Stromal cell of bone marrow (primary cell): Measurements from ENCODE around the gene NMUR2.

Experiments
- DNase-seq: peaks from one replicate; pipeline ENCODE4 v3.0.0-alpha.2; 2012; ENCODE audit warnings: low read depth

NMUR2 gene, protein sequence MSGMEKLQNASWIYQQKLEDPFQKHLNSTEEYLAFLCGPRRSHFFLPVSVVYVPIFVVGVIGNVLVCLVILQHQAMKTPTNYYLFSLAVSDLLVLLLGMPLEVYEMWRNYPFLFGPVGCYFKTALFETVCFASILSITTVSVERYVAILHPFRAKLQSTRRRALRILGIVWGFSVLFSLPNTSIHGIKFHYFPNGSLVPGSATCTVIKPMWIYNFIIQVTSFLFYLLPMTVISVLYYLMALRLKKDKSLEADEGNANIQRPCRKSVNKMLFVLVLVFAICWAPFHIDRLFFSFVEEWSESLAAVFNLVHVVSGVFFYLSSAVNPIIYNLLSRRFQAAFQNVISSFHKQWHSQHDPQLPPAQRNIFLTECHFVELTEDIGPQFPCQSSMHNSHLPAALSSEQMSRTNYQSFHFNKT

DNA sequence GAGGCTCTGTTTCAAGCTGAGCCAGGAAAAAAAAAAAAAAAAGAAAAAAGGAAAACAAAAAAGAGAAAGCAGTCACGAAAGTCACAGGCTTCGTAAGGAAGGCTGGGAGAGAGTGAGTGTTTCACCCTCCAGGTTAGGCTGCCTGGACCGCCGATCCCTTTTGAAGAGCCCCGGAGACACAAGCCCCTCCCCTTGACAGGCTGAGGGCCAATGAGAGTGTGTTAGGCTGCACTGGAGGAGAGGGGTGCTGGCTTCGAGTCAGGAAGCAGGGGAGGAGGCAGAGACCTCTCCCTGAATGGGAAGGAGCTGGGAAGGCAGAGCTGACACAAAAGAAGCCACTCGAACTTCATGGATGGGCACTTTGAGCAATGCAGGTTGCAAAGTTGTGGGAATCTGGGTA is at the start of gene NMUR2:
Gene NMUR2, minus strand, starts transcription at position 135 of the 400 bp plus-strand sequence. CDS start 166 bp downstream, outside the sequence.
- no peak for DNase-seq

DNA sequence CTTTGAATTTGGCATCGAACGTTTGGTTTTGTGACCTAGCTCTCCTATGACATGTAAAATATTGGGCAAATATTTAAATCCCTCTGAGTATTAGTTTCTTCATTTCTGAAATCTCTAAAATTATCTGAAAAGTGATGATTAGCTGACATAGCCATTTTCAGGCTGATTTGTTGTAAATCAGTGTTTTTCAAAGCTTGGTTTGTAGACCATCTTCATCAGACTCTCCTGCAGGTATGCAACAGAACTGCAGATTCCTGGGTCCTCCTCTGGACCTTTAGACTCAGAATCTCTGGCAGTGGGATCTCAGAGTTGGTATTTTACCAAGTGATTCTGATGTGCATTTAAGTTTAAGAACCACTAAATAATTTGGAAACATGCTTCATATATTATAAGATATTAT is 38.9 kb upstream of the NMUR2 start:
- no peak for DNase-seq

DNA sequence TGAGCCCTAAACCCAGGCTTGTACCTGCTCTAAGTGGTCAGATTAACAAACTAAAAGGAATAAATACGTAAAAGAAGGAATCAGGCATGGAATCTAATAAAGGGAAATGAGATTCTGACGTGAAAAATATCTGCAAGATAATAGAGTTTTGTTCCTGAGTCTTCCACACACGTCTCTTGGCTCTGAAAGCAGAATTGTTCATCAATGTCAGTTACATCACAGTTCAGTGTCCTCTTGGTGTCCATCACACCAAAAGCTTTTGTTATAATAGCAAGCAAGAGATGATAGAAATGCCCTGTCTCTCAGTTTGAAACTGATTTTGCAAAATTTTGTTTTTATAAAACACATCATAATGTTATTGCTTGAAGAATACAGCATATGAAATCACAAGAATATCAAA is 34.7 kb upstream of the NMUR2 start:
- no peak for DNase-seq

DNA sequence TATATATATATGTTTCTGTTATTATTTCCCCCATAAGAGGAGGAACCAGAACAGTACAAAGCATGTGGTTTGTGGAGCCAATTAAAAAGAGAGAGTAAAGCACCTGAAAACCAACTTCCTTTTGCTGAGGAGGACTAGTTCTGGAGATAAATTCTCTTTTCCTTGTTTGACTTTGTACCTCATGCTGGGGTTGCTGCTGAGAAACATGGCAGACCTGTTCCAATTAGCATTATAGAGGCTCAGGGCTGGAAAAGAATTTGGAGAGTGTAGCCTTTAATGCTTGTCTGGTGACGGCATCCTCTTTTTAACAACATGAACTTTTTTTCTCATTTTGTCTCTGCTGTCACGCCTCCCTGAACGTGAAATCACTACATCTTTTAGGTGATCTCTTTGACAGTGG is 32.8 kb upstream of the NMUR2 start:
- DNase-seq: no peak

DNA sequence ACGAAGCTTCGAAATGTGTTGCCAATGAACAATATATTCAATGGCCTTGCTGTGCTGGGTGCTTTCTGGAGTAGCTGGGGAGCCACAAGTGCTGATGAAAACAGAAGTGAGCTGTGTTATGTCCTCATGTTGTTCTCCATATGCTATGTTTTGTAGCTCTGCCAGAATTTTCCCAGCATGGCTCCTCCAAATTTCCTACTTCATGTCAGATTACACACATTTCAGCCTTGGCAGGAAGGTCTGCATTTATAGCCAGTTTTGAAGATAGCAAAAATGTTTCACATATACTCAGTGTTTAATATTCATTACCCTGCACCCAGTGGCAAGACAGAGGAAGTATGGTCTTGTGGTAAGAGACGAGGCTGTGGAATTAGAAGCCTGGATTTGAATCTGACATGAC is 22.6 kb upstream of the NMUR2 start:
- no peak for DNase-seq

DNA sequence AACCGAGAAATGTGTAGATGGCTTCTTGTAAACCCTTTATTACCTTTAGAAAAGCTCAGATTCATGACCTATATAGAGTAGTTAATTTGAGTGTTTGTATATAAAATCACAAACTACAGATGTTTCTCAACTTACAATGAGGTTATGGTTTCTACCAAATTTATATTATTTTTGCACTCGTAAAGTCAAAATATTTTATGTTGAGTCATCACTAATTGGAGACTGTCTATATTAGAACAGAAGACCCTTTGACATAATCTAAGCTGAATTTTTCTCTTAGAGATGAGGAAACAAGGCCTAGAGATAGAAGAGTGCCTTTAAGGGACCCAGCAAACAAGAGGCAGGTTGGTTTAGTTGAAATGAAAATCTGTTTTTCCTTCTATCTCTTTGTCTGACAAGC is 20.0 kb upstream of the NMUR2 start:
- DNase-seq: no peak

DNA sequence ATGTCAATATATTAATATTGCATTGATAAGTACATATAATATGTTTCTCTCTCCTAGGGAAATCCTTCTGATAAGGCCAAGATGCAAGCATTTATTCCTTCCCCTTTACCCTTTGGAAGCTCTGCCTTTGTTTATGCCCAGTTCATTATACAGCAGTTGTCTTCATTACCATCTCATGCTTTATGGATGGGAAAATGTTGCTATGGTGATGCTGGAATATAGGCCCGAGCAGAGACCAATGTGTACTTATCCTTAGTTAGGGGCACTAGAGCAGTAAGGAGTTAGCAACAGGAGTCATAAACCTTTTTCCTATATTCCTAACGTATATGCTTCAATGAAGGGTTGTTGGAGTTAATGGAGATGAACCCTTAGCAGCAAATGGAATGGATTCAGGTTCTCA is 19.4 kb upstream of the NMUR2 start:
- DNase-seq: no peak

DNA sequence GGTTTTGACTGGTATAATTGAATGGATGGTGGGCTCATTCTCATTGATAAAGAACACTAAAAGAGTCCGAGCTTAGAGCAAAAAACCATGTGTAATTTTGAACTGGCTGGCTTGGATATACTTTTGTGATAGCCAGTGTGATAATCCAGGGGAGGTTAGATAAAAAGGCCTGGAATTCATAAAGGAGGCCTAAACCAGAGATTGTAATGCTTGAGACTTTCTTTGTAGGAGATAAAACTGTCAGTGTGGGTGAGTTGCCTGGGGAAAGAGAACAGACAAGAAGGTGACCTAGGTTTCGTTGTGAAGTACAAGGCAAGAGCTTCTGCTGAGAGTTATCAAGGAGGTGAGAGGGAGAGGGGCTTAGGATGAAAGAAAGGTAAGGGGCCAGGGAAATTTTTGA is 17.0 kb upstream of the NMUR2 start:
- DNase-seq: no peak

DNA sequence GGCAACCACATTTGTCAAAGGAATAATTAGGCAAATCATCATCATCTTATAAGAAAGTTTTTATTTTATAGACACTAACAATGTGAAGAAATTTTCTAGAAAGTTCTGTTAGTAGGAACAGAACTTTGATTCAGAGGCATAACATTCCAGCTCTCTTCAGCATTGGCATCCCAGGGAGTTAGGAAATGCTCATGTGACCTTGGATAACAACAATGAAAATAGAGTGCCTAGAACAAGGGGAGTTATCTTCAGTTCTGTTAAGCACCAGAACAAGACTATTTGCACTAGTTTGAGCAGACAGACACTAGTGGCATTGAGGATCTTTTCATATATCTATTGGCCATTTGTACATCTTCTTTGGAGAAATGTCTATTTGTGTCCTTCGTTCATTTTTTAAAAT is 7.0 kb upstream of the NMUR2 start:
- DNase-seq: no peak

DNA sequence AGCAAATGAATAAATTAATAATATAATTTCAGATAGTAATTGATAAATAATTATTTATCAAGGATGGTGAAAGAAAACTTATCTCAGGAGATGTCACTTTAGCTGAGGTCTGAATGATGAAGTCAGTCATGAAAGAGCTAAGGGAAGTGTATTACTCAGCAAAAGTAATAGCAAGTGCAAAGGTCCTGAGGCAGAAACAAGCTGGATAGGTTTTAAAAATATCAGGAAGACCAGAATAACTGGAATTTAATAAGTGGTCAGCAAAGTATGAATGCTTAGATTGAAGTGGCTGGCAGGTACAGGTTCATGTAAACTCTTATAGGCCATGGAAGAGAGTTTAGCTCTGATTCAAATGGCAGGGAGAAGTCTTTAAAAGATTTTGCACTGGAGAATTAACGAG is 1.0 kb upstream of the NMUR2 start:
- no peak for DNase-seq

DNA sequence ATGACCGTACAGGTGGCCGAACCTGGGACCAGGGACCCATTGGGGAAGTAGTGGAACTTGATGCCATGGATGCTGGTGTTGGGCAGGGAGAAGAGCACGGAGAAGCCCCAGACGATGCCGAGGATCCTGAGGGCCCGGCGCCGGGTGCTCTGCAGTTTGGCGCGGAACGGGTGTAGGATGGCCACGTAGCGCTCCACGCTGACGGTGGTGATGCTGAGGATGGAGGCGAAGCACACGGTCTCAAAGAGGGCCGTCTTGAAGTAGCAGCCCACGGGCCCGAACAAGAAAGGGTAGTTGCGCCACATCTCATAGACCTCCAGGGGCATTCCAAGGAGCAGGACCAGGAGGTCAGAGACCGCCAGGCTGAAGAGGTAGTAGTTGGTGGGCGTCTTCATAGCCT is 585 bp downstream of the NMUR2 start:
- DNase-seq: no peak

DNA sequence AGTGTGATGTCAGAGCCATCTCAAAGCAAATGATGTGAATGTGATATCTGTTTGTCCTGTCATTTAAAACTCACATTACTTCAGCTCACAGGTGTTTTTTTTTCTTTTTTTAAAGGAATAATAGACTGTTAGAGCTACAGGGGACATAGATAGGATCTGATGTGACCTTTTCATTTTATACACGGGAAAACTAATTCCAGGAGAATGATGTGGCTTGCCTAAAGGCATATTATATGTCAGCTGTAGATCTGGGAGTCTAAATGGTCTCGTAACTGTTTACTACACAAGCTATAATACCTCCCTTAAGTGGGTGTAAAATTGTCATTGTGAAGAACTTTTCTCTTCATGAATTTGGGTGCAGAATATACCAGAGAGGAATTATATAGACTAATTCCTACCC is 2.0 kb downstream of the NMUR2 start:
- DNase-seq: no peak

DNA sequence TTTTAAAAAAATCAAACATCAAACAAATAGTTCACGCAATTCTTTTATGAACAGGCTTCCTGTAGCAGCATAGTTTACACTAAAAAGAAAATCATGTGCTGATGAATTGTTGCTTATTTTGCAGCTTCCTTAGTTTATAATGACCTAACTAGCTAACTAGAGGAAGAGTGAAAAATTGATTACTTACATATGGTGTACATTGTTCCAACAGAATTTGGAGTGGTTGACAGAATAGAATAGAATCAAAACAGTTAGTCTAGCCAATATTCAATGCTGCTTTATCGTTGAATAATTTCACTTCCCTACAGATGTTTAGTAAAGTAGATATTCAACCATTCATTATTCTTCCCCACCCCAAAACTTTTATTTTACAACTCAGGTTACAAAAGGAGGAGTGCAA is 4.2 kb downstream of the NMUR2 start:
- DNase-seq: no peak

DNA sequence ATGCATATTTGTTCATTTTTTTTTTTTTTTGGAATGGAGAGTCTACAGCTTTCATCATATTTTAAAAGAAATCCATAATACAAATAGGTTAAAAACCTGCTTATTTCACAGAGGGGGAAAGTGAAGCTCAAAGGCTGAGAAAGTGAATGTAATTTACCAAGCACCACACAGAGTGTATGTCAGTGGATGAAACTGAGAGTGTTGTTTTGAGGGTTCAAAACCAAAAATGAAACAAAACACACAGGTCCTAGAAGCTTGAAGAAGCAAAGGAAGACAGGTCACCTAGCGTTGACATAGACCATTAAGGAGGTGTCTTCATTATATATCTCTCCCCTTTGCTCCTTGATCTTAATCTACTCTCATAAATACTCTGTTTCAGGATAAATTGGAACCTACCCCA is 7.5 kb downstream of the NMUR2 start:
- DNase-seq: no peak

DNA sequence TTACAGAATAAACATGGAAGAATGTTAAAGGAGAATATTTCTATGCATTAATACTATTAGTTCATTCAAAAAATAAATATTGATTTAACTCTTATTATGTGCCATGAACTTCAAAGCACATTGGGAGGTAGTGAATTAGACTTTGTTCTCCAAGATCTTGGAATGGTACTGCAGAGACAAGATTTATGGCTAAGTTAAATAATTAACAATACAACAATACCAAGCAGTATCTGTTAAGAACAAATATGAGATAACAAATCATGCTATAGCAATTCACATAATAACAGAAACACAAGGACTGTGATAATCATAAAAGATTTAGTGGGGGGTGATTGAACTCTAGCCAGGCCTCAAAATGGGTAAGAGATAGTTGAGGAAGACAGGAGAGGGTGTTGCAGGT is 11.6 kb downstream of the NMUR2 start:
- no peak for DNase-seq

DNA sequence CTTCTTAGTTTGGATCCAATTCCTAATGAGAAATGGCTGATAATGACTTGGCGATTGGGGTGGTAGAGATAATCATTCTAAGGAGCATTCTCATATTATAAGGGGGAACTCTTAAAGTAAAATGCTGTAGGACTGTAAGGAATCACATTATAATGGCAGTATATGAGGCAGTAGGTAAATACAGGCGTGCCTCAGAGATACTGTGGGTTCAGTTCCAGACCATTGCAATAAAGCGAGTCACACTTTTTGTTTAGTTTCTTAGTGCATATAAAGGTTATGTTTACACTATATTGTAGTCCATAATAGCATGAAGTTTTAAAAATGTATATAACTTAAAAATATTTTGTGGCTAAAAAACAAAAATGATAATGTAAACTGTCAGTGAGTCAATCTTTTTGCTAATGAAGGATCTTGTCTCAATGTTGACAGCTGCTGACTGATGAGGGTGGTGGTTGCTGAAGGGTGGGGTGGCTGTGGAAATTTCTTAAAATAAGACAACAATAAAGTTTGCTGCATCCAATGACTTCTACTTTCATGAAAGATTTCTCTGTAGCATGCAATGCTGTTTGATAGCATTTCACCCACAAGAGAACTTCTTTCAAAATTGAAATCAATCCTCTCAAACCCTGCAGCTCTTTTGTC is 15.8 kb downstream of the NMUR2 start:
- DNase-seq: no peak

DNA sequence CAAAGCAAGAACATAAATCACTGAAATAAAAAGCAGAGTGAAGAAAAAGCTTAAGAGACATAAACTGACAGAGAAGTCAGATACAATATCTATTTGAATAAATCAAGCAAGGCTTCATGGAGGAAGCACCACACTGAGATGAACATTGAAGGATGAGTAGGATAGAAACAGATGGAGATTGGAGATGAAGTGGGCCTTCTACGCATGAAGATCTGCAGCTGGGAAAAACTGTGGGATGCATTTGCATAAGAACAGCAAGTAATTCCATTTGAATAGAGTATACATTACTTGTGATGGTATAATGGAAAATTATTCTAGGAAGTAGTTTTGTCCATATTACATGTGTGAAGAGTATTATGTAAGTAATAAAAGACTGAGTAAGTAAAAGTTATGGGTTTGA is 16.5 kb downstream of the NMUR2 start:
- no peak for DNase-seq

DNA sequence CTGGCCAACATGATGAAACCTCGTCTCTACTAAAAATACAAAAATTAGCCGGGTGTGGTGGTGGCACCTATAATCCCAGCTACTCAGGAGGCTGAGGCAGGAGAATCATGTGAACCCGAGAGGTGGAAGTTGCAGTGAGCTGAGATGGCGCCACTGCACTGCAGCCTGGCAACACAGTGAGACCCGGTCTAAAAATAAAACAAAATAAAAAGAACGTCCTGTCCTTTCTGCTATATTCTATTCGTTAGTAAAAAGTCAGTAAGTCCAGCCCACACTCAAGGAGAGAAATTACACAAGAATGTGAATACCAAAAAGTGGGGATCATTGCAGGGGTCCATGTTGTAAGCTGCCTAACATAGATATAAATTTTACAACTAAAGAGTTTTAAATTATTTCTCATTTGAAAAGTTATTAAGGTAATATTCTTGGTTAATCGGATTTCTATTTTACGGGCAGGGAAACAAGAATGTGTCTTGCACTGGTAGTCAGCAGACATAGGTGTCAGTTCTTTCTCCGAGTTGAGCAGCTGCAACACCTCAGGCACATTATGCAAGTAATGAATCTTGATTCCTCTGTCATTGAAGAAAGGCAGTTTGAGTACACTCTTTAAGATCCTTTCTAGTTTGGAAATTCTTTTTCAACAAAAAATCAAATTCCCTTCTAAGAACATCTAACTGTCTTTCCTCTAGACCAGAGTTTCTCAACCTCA is 24.5 kb downstream of the NMUR2 start:
- no peak for DNase-seq

DNA sequence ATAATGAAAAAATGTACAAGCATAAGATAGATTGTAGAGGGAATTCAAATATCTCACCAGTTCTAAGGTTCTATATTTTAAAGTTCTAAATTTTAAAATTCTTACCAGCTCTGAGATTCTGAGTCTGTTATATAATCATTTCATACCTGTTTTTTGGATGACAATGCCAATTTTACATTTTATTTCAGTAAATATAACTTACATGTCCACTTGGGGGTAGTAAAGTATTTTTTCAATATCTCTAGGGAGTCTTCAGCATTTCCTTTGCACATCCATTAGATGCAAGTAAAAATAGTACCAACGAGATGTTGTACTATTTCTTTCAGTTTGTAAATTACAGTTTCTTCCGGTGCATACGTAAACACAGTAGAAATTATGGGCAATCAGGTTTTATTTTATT is 25.7 kb downstream of the NMUR2 start:
- DNase-seq: no peak

DNA sequence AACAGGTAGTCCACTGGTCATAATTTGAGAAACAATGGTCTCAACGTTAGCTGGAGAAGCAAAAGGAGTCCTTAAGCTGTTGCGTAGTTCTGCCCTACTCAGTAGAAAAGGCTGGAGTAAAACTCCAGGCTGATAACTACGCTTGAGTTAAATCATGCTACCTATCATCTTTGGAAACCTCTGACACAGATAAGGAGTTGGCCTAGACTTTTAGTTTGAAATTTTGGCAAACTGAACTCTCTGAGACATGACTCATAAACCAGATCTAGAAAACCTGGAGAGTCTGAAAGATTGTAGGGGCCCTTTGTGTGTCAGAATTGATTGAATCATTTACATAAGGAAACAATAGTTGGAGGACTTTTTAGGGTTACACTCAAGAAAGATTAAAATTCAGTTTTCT is 26.3 kb downstream of the NMUR2 start:
- no peak for DNase-seq

DNA sequence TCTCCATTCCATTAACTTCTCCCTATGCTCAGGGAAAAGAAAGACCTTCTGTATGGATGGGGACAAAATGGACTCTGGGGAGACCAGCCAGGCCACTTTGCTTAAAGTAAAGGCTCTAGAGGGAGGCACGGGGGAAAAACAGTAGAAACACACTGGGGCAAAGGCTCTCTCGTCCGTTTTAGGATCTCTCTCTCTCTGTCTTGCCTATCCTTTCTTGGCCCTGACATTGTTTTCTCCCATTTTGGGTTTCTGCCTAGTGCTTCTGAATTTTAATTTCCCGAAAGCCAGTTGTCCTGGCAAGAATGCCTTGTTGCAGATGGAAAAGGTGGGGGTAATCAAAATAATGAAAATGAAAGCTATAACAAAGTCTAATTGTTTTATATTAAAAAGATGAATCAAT is 28.2 kb downstream of the NMUR2 start:
- no peak for DNase-seq

DNA sequence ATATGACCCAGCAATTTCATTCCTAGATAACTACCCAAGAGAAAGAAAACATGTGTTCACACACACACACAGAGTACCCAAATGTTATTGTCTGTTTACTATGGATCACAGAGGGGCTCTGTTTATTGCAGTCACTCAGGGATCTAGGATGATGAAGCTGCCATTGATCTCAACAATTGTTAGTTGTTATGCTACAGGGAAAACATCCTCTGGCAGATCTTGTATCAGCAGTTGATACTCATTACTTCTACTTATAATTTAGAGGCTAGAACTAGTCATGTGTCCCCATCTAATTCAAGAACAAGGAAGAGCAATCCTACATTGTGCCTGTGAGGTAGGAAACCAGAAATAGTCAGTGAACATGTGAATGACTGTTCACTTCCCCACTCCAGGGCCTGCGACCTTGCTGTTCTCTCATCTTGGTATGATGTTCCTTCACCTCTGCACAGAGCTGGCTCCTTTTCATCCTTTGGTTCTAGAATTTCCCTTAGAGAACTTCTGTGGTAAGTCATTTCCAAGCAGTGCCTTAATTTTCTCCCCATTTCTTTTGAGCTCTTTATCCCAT is 30.3 kb downstream of the NMUR2 start:
- no peak for DNase-seq

DNA sequence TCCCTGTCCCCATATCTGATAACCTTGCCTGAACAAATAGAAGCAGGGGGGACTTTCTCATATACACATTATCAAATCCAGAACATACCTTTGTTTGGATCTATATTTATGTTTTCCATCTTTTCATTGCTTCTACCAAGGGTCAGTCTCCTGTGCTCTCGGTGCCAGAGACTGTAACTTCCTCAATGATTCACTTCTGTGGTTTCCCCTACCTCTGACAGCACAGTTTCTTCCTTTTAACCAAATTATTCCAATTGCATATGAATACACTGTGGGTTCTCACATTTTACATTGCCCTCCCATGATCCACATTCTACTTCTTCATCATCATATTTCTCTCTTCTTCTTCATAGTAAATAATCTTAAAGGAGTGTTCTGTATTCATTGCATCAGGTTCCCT is 32.2 kb downstream of the NMUR2 start:
- no peak for DNase-seq
